8988T (cell line): ENCODE data around the gene PPM1L.

Experiments used
- DNase-seq: peaks from one replicate; pipeline ENCODE4 v3.0.0; 2011

Gene PPM1L

GRCh38 chr3:160765211-160765610 is 9.2 kb downstream of the PPM1L start:
- DNase-seq: no peak

GRCh38 chr3:160768031-160768430 is 12.0 kb downstream of the PPM1L start:
- DNase-seq: no peak

GRCh38 chr3:160768918-160769317 is 12.9 kb downstream of the PPM1L start:
- no peak for DNase-seq

GRCh38 chr3:160771811-160772459 is 15.9 kb downstream of the PPM1L start:
- DNase-seq: no peak

- DNase-seq: no peak
Measured at GRCh38 chr3:160773722-160774121, 17.7 kb downstream of the PPM1L start.

GRCh38 chr3:160774172-160774571 is 18.1 kb downstream of the PPM1L start:
- no peak for DNase-seq

GRCh38 chr3:160778480-160778879 is 22.4 kb downstream of the PPM1L start:
- DNase-seq: no peak

- DNase-seq: no peak
Measured at GRCh38 chr3:160779040-160779439, 23.0 kb downstream of the PPM1L start.

- DNase-seq: no peak
Measured at GRCh38 chr3:160780245-160780644, 24.2 kb downstream of the PPM1L start.

- no peak for DNase-seq
Measured at GRCh38 chr3:160781402-160781801, 25.4 kb downstream of the PPM1L start.

- no peak for DNase-seq
Measured at GRCh38 chr3:160781863-160782262, 25.8 kb downstream of the PPM1L start.

- no peak for DNase-seq
Measured at GRCh38 chr3:160784853-160785252, 28.8 kb downstream of the PPM1L start.

- DNase-seq: no peak
Measured at GRCh38 chr3:160790726-160791125, 34.7 kb downstream of the PPM1L start.

GRCh38 chr3:160792540-160792939 is 36.5 kb downstream of the PPM1L start:
- DNase-seq: no peak

- DNase-seq: no peak
Measured at GRCh38 chr3:160793722-160794252, 37.8 kb downstream of the PPM1L start.

GRCh38 chr3:160796089-160796812 is 40.2 kb downstream of the PPM1L start:
- no peak for DNase-seq

- no peak for DNase-seq
Measured at GRCh38 chr3:160796813-160797164, 40.8 kb downstream of the PPM1L start.

GRCh38 chr3:160797356-160797755 is 41.3 kb downstream of the PPM1L start:
- no peak for DNase-seq

- DNase-seq: no peak
Measured at GRCh38 chr3:160801386-160802118, 45.5 kb downstream of the PPM1L start.

GRCh38 chr3:160804762-160805161 is 48.7 kb downstream of the PPM1L start:
- DNase-seq: no peak

- DNase-seq: no peak
Measured at GRCh38 chr3:160806094-160806493, 50.1 kb downstream of the PPM1L start.

- no peak for DNase-seq
Measured at GRCh38 chr3:160806686-160807085, 50.7 kb downstream of the PPM1L start.

- DNase-seq: no peak
Measured at GRCh38 chr3:160808838-160809237, 52.8 kb downstream of the PPM1L start.

GRCh38 chr3:160809453-160809852 is 53.4 kb downstream of the PPM1L start:
- DNase-seq: no peak
